SK-N-SH (cell line): ENCODE data around the gene RIOK1.

Source experiments
- JUND ChIP-seq: IDR thresholded peaks from 2 replicates; pipeline ENCODE4 v1.4.0; 2012
- TF ChIP-seq, protein P1 (sequence below): fragments of 200-600 bp; sonication (generic); IDR thresholded peaks from 2 replicates; pipeline ENCODE4 v1.6.1; 2017; ENCODE audit warnings: antibody characterized with exemption, mild to moderate bottlenecking, moderate library complexity
- TF ChIP-seq, protein P2 (sequence below): IDR thresholded peaks from 2 replicates; pipeline ENCODE4 v1.6.1; 2012; ENCODE audit warnings: mild to moderate bottlenecking, low read depth, low read length, moderate library complexity

DNA sequence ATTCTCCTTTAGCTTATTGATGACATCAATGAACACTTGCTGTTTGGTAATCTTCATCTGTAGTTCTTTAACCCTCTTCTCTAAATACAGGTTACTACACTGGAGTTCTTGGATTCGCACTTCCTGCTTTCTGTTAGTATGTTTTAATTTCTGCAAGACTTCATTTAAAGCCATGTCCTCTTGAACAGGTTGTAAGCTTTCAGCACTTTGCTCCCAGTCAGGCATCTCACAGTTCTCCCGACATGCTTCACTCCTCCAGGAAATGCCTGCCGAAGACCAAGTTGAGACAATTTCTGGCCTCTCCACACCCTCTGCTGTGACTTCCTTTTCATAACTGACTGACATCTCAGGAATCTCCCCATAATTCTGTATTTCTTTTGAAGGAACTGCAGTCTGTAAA is 15.9 kb upstream of the RIOK1 start:
- no peak for TF ChIP-seq JUND
- TF ChIP-seq, protein P1, sequence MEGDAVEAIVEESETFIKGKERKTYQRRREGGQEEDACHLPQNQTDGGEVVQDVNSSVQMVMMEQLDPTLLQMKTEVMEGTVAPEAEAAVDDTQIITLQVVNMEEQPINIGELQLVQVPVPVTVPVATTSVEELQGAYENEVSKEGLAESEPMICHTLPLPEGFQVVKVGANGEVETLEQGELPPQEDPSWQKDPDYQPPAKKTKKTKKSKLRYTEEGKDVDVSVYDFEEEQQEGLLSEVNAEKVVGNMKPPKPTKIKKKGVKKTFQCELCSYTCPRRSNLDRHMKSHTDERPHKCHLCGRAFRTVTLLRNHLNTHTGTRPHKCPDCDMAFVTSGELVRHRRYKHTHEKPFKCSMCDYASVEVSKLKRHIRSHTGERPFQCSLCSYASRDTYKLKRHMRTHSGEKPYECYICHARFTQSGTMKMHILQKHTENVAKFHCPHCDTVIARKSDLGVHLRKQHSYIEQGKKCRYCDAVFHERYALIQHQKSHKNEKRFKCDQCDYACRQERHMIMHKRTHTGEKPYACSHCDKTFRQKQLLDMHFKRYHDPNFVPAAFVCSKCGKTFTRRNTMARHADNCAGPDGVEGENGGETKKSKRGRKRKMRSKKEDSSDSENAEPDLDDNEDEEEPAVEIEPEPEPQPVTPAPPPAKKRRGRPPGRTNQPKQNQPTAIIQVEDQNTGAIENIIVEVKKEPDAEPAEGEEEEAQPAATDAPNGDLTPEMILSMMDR = no peak
- TF ChIP-seq, protein P2, sequence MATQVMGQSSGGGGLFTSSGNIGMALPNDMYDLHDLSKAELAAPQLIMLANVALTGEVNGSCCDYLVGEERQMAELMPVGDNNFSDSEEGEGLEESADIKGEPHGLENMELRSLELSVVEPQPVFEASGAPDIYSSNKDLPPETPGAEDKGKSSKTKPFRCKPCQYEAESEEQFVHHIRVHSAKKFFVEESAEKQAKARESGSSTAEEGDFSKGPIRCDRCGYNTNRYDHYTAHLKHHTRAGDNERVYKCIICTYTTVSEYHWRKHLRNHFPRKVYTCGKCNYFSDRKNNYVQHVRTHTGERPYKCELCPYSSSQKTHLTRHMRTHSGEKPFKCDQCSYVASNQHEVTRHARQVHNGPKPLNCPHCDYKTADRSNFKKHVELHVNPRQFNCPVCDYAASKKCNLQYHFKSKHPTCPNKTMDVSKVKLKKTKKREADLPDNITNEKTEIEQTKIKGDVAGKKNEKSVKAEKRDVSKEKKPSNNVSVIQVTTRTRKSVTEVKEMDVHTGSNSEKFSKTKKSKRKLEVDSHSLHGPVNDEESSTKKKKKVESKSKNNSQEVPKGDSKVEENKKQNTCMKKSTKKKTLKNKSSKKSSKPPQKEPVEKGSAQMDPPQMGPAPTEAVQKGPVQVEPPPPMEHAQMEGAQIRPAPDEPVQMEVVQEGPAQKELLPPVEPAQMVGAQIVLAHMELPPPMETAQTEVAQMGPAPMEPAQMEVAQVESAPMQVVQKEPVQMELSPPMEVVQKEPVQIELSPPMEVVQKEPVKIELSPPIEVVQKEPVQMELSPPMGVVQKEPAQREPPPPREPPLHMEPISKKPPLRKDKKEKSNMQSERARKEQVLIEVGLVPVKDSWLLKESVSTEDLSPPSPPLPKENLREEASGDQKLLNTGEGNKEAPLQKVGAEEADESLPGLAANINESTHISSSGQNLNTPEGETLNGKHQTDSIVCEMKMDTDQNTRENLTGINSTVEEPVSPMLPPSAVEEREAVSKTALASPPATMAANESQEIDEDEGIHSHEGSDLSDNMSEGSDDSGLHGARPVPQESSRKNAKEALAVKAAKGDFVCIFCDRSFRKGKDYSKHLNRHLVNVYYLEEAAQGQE = no peak
